Right lobe of liver (tissue), 4 donors: ENCODE measurements around the gene NBPF26.
"Not testable (repeated sequence)": the region's sequence is repeated elsewhere in the genome, so short reads cannot be mapped to it uniquely, and the experiment has no call there.

Experiments used
- CTCF ChIP-seq, 4 donors: fragments of 200-600 bp in 3 of 4; fragments of 450-650 bp in 1 of 4; IDR thresholded peaks; one replicate each; pipeline versions ENCODE4 v1.5.1 to v1.8.0; 2016 to 2022; ENCODE audit warnings: antibody characterized with exemption in 4 of 4, mild to moderate bottlenecking in 2 of 4
- POLR2A ChIP-seq: fragments of 450-650 bp; IDR thresholded peaks from one replicate; pipeline ENCODE4 v1.6.1; 2017; ENCODE audit warnings: antibody characterized with exemption, mild to moderate bottlenecking
- donor health status: DM: no; HTN: no; CAD: no.
- donor health status: DM: no; HTN: no; CAD: no.
- donor health status: DM: no; HTN: yes; CAD: no.

- TF ChIP-seq POLR2A; CTCF (IDR thresholded peaks at IDR 0.05): not testable (repeated sequence)
Measured at GRCh38 chr1:120826623-120827022, 102.9 kb downstream of the NBPF26 start.
